Smooth muscle cell (in vitro differentiated cells): ENCODE data around the gene KCNJ16. TPM values are rescaled to one million over a fixed set of nuclear protein-coding genes. Genes with fewer than 3 reads are reported as not detected.

Experiments
- DNase-seq: peaks from one replicate; lab custom pipeline; 2025; ENCODE audit not compliant: unreplicated experiment; lab: John Stamatoyannopoulos, UW
- H2AFZ ChIP-seq: fragments of 200-600 bp; sonication (generic); 2 replicates; pipeline ENCODE4 v1.6.0; 2016; ENCODE audit warnings: antibody characterized with exemption, low read depth, mild to moderate bottlenecking
- H3F3A ChIP-seq: fragments of 200-600 bp; sonication (generic); 2 replicates; pipeline ENCODE4 v1.6.0; 2017; ENCODE audit warnings: antibody characterized with exemption, low read depth
- H3K27ac ChIP-seq: fragments of 200-600 bp; sonication (generic); 2 replicates; pipeline ENCODE4 v1.5.1; 2016; ENCODE audit warnings: low read depth, mild to moderate bottlenecking
- H3K27me3 ChIP-seq: fragments of 200-600 bp; sonication (generic); 2 replicates; pipeline ENCODE4 v1.6.1; 2016; ENCODE audit warnings: low read depth, mild to moderate bottlenecking
- H3K36me3 ChIP-seq: fragments of 200-600 bp; sonication (generic); 2 replicates; pipeline ENCODE4 v1.5.1; 2016; ENCODE audit warnings: low read depth
- H3K4me1 ChIP-seq: fragments of 200-600 bp; sonication (generic); 2 replicates; pipeline ENCODE4 v1.5.1; 2016; ENCODE audit warnings: low read depth
- H3K4me2 ChIP-seq: fragments of 200-600 bp; sonication (generic); 2 replicates; pipeline ENCODE4 v1.6.0; 2016; ENCODE audit warnings: mild to moderate bottlenecking
- H3K4me3 ChIP-seq: fragments of 200-600 bp; sonication (generic); 2 replicates; pipeline ENCODE4 v1.5.1; 2016; ENCODE audit warnings: mild to moderate bottlenecking
- H3K79me2 ChIP-seq: fragments of 200-600 bp; sonication (generic); 2 replicates; pipeline ENCODE4 v1.6.0; 2016; ENCODE audit warnings: low read depth, mild to moderate bottlenecking
- H3K9ac ChIP-seq: fragments of 200-600 bp; sonication (generic); 2 replicates; pipeline ENCODE4 v1.6.0; 2016; ENCODE audit warnings: low read depth
- H3K9me3 ChIP-seq: fragments of 200-600 bp; sonication (generic); replicated peaks from 2 replicates; pipeline ENCODE4 v1.5.1; 2016; ENCODE audit warnings: low read depth
- H4K20me1 ChIP-seq: fragments of 200-600 bp; sonication (generic); 2 replicates; pipeline ENCODE4 v1.6.0; 2016; ENCODE audit warnings: low read depth
- WGBS: methylation state at CpG from one replicate; pipeline ENCODE4 v1.1.7; 2016; ENCODE audit warnings: low lambda C conversion rate; 5-methylcytosine and 5-hydroxymethylcytosine counted together
- polyA plus RNA-seq: library from polyadenylated mRNA; unstranded; fragments of >200 nt; fragmentation: Nextera tagmentation; extraction: Ambion mirVana; gene quantifications from 2 replicates; pipeline ENCODE4 v1.2.1, GENCODE V29; 2016
- total RNA-seq: library from RNA; depleted of rRNA; stranded (reverse); fragments of >200 nt; gene quantifications from 2 replicates; pipeline ENCODE4 v1.2.3, GENCODE V29; 2014
- TF ChIP-seq, protein P1 (sequence below): fragments of 200-600 bp; sonication (generic); IDR thresholded peaks from 2 replicates; pipeline ENCODE4 v1.5.1; 2017; ENCODE audit warnings: borderline replicate concordance, mild to moderate bottlenecking, antibody characterized with exemption; ENCODE audit not compliant: insufficient read depth, poor library complexity, severe bottlenecking

The KCNJ16 gene
- total and polyA plus RNA-seq, 2 experiments from 2014 or later: 0.09 TPM; not detected in 1

DNA sequence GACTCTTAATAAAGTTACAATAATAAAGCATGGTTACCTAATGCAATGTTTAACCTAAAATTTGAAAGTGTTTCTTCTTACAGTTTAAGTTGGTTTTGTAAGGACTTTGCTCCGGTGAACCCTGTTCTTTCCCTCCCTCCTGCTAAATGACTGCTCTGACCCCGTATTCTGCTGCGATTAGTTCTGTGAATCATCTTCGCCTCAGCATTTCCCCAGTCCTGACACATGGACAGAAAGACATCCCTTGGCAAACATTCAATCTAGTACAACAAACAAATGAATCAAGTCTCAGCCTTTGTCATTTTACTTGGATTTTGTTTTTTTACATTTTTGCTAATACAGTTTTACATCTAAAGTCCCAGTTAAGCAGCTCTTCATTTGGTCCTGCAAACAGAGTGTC is 109.7 kb downstream of the KCNJ16 start:
- WGBS: 52% methylated on average over 4 of the region's 4 CpGs
- Histone ChIP-seq H2AFZ (no peak overlapping the region), H3K27ac (no peak overlapping the region), H3K4me1 (no peaks in the 10 kb centered on the region), H3F3A (no peaks in the 10 kb centered on the region), H4K20me1 (no peaks in the 10 kb centered on the region), H3K79me2 (no peaks in the 10 kb centered on the region), H3K9me3 (no peaks in the 10 kb centered on the region), H3K4me3 (no peak overlapping the region), H3K36me3 (no peaks in the 10 kb centered on the region), H3K27me3 (no peaks in the 10 kb centered on the region), H3K4me2 (no peak overlapping the region), H3K9ac (no peak overlapping the region)
- TF ChIP-seq, protein P1, sequence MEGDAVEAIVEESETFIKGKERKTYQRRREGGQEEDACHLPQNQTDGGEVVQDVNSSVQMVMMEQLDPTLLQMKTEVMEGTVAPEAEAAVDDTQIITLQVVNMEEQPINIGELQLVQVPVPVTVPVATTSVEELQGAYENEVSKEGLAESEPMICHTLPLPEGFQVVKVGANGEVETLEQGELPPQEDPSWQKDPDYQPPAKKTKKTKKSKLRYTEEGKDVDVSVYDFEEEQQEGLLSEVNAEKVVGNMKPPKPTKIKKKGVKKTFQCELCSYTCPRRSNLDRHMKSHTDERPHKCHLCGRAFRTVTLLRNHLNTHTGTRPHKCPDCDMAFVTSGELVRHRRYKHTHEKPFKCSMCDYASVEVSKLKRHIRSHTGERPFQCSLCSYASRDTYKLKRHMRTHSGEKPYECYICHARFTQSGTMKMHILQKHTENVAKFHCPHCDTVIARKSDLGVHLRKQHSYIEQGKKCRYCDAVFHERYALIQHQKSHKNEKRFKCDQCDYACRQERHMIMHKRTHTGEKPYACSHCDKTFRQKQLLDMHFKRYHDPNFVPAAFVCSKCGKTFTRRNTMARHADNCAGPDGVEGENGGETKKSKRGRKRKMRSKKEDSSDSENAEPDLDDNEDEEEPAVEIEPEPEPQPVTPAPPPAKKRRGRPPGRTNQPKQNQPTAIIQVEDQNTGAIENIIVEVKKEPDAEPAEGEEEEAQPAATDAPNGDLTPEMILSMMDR: no peak
- no peak for DNase-seq

Other genes starting within 250 kb of the KCNJ16 start
- 1.3 and 1.8 TPM in 2 replicates for gene KCNJ2, start 94.3 kb downstream of the KCNJ16 start, total RNA-seq
- 0.06 TPM in 1 of 2 replicates, not detected in the other for gene KCNJ2, start 94.3 kb downstream of the KCNJ16 start, polyA plus RNA-seq